Measurements from ENCODE around the gene GPR132. TPM values are rescaled to one million over a fixed set of nuclear protein-coding genes. Genes with fewer than 3 reads are reported as not detected.
A peak's percentile ranks its signal among the peaks of the same experiment; 100 is the strongest.
"Not testable (repeated sequence)": the region's sequence is repeated elsewhere in the genome, so short reads cannot be mapped to it uniquely, and the experiment has no call there.

Gene GPR132
- total RNA-seq, 1 donor, result 0.09 TPM

GRCh38 chr14:105066240-105067071 lies 1.2 kb upstream of the GPR132 start:
- no peak for DNase-seq (ENCODE audit: low read depth)
- H3K4me3 ChIP-seq (ENCODE audit: low read depth, low read length), result no peak overlapping the region
- TF ChIP-seq, protein P1, sequence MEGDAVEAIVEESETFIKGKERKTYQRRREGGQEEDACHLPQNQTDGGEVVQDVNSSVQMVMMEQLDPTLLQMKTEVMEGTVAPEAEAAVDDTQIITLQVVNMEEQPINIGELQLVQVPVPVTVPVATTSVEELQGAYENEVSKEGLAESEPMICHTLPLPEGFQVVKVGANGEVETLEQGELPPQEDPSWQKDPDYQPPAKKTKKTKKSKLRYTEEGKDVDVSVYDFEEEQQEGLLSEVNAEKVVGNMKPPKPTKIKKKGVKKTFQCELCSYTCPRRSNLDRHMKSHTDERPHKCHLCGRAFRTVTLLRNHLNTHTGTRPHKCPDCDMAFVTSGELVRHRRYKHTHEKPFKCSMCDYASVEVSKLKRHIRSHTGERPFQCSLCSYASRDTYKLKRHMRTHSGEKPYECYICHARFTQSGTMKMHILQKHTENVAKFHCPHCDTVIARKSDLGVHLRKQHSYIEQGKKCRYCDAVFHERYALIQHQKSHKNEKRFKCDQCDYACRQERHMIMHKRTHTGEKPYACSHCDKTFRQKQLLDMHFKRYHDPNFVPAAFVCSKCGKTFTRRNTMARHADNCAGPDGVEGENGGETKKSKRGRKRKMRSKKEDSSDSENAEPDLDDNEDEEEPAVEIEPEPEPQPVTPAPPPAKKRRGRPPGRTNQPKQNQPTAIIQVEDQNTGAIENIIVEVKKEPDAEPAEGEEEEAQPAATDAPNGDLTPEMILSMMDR (IDR thresholded peaks at IDR 0.05; ENCODE audit: insufficient read depth, low read length), result no peak

DNA sequence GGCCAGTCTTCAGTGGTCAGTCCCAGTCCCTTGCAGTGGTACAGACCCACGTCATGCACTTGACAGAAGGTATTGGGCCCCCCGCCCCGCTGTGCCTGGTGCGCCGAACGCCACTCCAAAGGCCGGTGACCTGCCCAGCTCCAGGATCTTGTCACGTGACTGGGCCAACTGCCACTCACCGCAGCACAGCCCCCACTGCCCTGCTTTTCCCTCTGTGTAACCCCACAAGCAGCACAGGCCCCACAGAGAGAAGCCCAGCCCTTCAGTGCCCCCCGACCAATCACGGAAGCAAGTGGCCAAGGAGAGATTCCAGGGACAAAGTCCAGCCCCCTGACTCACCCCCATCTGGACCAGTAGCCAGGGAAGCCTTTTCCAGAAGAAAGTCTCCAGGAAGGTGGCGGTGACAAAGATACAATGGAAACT lies 498 bp downstream of the GPR132 start:
- H3K4me3 ChIP-seq (ENCODE audit: low read depth, low read length), result no peak overlapping the region
- TF ChIP-seq, protein P1 (IDR thresholded peaks at IDR 0.05; ENCODE audit: insufficient read depth, low read length), result no peak
- peak; percentile 33 for DNase-seq (ENCODE audit: low read depth)

DNA sequence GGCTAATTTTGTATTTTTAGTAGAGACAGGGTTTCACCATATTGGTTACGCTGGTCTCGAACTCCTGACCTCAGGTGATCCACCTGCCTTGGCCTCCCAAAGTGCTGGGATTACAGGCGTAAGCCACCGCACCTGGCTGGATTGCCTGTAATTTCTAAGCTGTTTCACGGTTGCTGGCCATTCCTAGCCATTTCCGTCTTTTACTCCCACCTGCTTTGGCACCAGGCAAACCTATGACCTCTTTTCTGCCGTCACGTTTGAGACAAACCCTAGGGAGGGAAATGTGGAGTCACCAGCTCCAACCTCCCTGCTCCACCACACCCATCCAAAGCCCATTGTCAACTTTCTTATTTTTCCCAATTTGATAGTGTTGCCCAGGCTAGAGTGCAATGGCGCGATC lies 1.2 kb downstream of the GPR132 start:
- no peak overlapping the region for H3K4me3 ChIP-seq (ENCODE audit: low read depth, low read length)
- TF ChIP-seq, protein P1 (IDR thresholded peaks at IDR 0.05; ENCODE audit: insufficient read depth, low read length), result no peak
- DNase-seq (ENCODE audit: low read depth), result no peak

GRCh38 chr14:105063506-105063905 lies 1.7 kb downstream of the GPR132 start:
- not testable (repeated sequence) for DNase-seq (ENCODE audit: low read depth); H3K4me3 ChIP-seq (ENCODE audit: low read depth, low read length)

DNA sequence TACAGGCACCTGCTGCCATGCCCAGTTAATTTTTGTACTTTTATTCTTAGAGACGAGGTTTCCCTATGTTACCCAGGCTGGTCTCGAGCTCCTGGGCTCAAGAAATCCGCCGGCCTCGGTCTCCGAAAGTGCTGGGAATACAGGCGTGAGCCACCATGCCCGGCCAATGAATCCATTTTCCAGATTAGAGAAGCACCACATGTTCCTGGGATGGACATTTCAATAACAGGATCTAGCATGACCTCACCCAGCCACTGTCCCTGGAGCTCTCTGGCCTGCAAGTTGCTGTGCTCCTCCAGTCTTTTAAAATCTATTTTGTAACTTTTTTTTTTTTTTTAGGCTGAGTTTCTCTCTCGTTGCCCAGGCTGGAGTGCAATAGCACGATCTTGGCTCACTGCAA lies 2.2 kb downstream of the GPR132 start:
- H3K4me3 ChIP-seq (ENCODE audit: low read depth, low read length), result no peak overlapping the region
- no peak for DNase-seq (ENCODE audit: low read depth)
- TF ChIP-seq, protein P1 (IDR thresholded peaks at IDR 0.05; ENCODE audit: insufficient read depth, low read length), result no peak

DNA sequence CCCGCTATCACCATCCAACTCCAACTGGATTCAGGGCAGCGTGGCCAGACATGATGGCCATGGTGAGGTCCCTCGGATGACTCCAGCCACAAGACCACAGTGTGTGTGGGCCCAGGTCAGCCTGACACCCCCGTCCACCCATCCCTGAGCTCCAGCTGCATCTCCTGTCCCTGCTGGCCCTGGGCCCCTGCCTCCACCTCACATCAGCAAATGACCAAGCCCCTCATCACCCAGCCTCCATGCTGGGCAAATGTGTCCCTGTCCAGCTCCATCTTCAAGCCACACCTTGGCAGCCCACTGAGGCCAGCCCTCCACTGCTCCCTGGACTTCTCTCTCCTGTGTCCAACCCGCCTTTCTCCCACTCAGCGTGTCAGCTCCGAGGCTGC lies 3.2 kb downstream of the GPR132 start:
- H3K4me3 ChIP-seq (ENCODE audit: low read depth, low read length), result no peak overlapping the region
- DNase-seq (ENCODE audit: low read depth), result no peak
- TF ChIP-seq, protein P1 (IDR thresholded peaks at IDR 0.05; ENCODE audit: insufficient read depth, low read length), result no peak

DNA sequence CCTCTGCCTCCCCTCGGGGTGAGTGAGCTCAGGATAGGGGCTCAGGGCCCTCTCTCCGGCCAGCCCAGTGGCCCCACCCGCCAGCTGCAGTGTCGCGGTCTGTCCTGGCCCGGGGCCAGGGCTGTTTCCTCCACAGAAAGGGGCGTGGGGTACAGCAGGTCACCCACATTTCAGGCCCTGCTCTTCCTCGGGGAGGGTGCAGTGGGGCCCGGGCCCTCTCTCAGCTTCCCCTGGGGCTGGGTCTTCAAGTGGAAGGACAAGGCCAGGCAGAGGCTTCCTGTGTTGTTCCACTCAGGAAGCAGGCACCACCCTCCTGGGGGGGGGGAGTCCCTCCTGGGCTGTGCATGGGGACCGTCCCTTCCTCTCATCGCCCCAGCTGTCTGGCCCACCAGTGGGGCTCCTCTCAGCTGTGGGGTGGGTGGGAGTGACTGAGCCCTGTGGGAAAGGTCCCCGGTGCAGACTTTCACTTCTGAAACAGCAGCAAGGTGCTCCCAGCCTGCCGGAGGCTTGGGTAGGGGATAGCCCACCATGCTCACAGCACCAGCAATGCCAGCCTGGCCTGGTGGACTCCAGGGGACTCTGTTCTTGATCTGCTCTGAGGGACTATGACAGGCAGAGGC lies 3.7 kb downstream of the GPR132 start:
- no peak for DNase-seq (ENCODE audit: low read depth)
- H3K4me3 ChIP-seq (ENCODE audit: low read depth, low read length), result no peak overlapping the region
- TF ChIP-seq, protein P1 (IDR thresholded peaks at IDR 0.05; ENCODE audit: insufficient read depth, low read length), result no peak

Measured in fibroblast of the aortic adventitia (primary cell).